GM12872 (cell line): Measurements from ENCODE around the gene SUSD6.

Source experiments
- TF ChIP-seq, protein P1 (sequence below): IDR thresholded peaks from 3 replicates; pipeline ENCODE4 v1.5.1; 2011; ENCODE audit warnings: low read depth, mild to moderate bottlenecking, low read length, moderate library complexity; ENCODE audit not compliant: insufficient read depth

SUSD6 gene

GRCh38 chr14:69615496-69616407 is 4.4 kb downstream of the SUSD6 start:
- TF ChIP-seq, protein P1, sequence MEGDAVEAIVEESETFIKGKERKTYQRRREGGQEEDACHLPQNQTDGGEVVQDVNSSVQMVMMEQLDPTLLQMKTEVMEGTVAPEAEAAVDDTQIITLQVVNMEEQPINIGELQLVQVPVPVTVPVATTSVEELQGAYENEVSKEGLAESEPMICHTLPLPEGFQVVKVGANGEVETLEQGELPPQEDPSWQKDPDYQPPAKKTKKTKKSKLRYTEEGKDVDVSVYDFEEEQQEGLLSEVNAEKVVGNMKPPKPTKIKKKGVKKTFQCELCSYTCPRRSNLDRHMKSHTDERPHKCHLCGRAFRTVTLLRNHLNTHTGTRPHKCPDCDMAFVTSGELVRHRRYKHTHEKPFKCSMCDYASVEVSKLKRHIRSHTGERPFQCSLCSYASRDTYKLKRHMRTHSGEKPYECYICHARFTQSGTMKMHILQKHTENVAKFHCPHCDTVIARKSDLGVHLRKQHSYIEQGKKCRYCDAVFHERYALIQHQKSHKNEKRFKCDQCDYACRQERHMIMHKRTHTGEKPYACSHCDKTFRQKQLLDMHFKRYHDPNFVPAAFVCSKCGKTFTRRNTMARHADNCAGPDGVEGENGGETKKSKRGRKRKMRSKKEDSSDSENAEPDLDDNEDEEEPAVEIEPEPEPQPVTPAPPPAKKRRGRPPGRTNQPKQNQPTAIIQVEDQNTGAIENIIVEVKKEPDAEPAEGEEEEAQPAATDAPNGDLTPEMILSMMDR = peak; percentile 10; the same call in 1 of the 3 replicates

GRCh38 chr14:69616408-69616773 is 5.0 kb downstream of the SUSD6 start:
- TF ChIP-seq, protein P1 = no peak

- TF ChIP-seq, protein P1 = no peak
These were observed 6.4 kb downstream of the SUSD6 start for GRCh38 chr14:69617796-69618195.

GRCh38 chr14:69619012-69619411 is 7.6 kb downstream of the SUSD6 start:
- TF ChIP-seq, protein P1 = no peak

GRCh38 chr14:69620211-69620611 is 8.8 kb downstream of the SUSD6 start:
- TF ChIP-seq, protein P1 = no peak

DNA sequence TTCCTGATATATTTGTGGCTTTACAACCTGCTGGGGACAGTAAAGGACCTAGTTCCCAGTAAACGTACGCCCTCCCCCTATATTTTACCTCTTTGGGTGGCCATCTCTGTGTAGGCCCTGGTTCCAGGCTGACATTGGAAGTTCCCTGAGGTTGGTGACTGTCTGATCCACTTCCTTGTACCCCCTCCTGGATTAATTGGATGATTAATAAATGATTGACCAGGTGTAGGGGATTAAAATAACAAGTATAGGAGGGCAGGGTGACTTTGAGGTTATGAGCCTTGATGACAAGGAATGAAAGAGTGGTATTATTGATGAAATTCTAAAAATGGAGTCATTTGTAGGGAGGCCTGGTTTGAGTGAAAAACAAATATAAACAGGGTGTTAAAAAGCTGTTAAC is 9.6 kb downstream of the SUSD6 start:
- TF ChIP-seq, protein P1 = no peak

DNA sequence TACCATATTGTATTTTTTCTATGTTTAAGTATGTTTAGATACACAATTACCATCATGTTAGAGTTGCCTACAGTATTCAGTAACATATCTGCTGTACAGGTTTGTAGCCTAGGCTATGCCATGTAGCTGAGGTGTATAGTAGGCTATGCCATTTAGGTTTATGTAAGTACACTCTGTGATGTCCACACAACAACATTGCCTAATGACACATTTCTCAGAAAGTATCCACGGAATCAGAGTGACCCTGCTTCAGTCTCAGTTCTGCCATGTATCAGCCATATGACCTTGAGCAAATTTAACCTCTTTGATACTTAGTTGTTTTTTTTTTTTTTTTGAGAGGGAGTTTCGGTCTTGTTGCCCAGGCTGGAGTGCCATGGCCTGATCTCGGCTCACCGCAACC is 12.7 kb downstream of the SUSD6 start:
- TF ChIP-seq, protein P1 = no peak
